Right atrium auricular region (tissue), 2 donors: ENCODE results near the gene SLC12A3. TPM values are rescaled to one million over a fixed set of nuclear protein-coding genes. Genes with fewer than 3 reads are reported as not detected.

Experiments used
- DNase-seq: peaks from one replicate; pipeline ENCODE4 v3.0.0-alpha.2; 2019; ENCODE audit warnings: low spot score
- H3K27ac ChIP-seq, 2 donors: fragments of 200-600 bp; sonication (generic); 1 replicate in 1 of 2; 2 replicates in 1 of 2; pipeline ENCODE4 v1.5.1; 2016 to 2019
- H3K27me3 ChIP-seq, 2 donors: fragments of 200-600 bp; sonication (generic); one replicate each; pipeline versions ENCODE4 v1.5.1 to v1.6.0; 2017 to 2019
- H3K36me3 ChIP-seq: fragments of 200-600 bp; sonication (generic); one replicate; pipeline ENCODE4 v1.5.1; 2016
- H3K4me1 ChIP-seq, 2 donors: fragments of 200-600 bp; sonication (generic); one replicate each; pipeline versions ENCODE4 v1.5.1 to v1.6.0; 2017 to 2019
- H3K4me3 ChIP-seq, 2 donors: fragments of 200-600 bp; sonication (generic); 1 replicate in 1 of 2; 2 replicates in 1 of 2; pipeline ENCODE4 v1.5.1; 2017 to 2019; ENCODE audit warnings: mild to moderate bottlenecking in 1 of 2, moderate library complexity in 1 of 2
- H3K9me3 ChIP-seq, 2 donors: fragments of 200-600 bp; sonication (generic); one replicate each; pipeline ENCODE4 v1.5.1; 2019
- total RNA-seq, 2 donors: library from RNA; depleted of rRNA; stranded (reverse); fragments of >200 nt; gene quantifications; one replicate each; pipeline ENCODE4 v1.1.0, GENCODE V29; 2016
- TF ChIP-seq, protein P1 (sequence below), 2 donors: fragments of 200-600 bp; sonication (generic); IDR thresholded peaks; one replicate each; pipeline ENCODE4 v1.5.1; 2019; ENCODE audit warnings: antibody characterized with exemption in 2 of 2

The SLC12A3 gene
- total RNA-seq, 2 donors from 2014 or later, result not detected

- H3K4me3 ChIP-seq, result no peak overlapping the region
- peaks cover 44% of the 10 kb centered on the region for H3K36me3 ChIP-seq
- H3K27me3 ChIP-seq, result no peaks in the 10 kb centered on the region
- H3K9me3 ChIP-seq, result no peaks in the 10 kb centered on the region
- no peaks in the 10 kb centered on the region for H3K4me1 ChIP-seq
- DNase-seq, result no peak
- TF ChIP-seq, protein P1, sequence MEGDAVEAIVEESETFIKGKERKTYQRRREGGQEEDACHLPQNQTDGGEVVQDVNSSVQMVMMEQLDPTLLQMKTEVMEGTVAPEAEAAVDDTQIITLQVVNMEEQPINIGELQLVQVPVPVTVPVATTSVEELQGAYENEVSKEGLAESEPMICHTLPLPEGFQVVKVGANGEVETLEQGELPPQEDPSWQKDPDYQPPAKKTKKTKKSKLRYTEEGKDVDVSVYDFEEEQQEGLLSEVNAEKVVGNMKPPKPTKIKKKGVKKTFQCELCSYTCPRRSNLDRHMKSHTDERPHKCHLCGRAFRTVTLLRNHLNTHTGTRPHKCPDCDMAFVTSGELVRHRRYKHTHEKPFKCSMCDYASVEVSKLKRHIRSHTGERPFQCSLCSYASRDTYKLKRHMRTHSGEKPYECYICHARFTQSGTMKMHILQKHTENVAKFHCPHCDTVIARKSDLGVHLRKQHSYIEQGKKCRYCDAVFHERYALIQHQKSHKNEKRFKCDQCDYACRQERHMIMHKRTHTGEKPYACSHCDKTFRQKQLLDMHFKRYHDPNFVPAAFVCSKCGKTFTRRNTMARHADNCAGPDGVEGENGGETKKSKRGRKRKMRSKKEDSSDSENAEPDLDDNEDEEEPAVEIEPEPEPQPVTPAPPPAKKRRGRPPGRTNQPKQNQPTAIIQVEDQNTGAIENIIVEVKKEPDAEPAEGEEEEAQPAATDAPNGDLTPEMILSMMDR (IDR thresholded peaks at IDR 0.05), result no peak
- H3K27ac ChIP-seq, result no peak overlapping the region
Measured at GRCh38 chr16:56841233-56841632, 23.8 kb upstream of the SLC12A3 start.

- Histone ChIP-seq H3K4me3 (no peak overlapping the region), H3K9me3 (no peaks in the 10 kb centered on the region), H3K27ac (no peak overlapping the region), H3K27me3 (no peaks in the 10 kb centered on the region), H3K36me3 (peaks cover 44% of the 10 kb centered on the region), H3K4me1 (no peaks in the 10 kb centered on the region)
- TF ChIP-seq, protein P1 (IDR thresholded peaks at IDR 0.05), result no peak
- no peak for DNase-seq
Measured at GRCh38 chr16:56841659-56842058, 23.3 kb upstream of the SLC12A3 start.

GRCh38 chr16:56842133-56842532 is 22.9 kb upstream of the SLC12A3 start:
- Histone ChIP-seq H3K27ac (no peak overlapping the region), H3K4me3 (no peak overlapping the region), H3K36me3 (peaks cover 43% of the 10 kb centered on the region), H3K27me3 (no peaks in the 10 kb centered on the region), H3K9me3 (no peaks in the 10 kb centered on the region), H3K4me1 (no peaks in the 10 kb centered on the region)
- TF ChIP-seq, protein P1 (IDR thresholded peaks at IDR 0.05), result no peak
- DNase-seq, result no peak

DNA sequence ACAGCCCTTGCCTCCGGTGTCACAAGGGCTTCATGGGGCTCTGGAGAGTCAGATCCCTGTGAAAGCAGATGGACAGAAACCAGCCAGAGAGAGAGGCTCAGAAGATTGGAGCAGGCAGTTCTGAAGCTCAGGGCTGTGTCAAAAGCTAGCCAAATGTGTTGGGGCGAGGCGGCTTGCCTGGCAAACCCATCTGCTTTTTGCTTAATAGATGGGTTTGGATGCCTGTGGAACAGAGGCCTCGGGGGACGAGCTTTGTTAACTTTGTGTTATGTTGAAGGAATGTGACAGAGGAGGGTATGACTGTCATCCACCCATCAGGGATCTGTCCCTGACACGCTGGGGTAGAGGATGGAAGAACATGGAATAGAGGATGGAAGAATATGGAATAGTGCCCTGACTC is 21.0 kb upstream of the SLC12A3 start:
- H3K27me3 ChIP-seq, result no peaks in the 10 kb centered on the region
- TF ChIP-seq, protein P1 (IDR thresholded peaks at IDR 0.05), result no peak
- no peak for DNase-seq

DNA sequence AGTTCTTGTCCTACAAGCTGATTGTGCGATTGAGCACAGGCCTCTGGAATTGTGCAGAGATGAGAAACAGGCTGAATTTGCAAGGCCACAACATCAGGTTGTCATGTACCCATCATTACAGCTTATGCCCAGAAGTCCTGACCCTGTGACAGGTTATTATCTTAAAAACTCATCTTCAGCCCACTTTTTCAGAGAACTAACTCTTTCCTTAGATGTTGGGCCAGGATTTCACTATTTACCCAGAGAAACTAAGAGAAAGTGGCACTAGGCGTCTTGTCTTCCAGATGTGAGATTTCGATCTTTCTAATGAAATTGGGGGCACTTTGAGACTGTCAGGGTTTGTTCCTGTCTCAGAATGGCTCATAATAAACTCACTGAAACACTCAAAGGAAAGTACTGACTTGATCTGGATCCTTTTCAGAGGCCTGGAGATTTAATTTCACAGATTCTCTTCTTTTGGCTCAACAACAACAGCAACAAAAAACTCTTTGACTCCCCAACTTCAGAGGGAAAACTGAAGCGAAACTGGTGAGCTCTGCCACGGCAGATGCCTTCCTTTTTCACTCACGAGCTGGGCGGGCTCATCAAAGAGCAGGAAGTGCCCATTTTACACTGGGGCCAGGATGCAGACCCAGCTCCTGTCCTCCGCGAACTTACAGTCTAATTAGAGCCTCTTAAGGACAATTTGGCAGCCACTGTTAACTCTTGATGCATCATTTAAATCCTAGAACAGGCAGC is 17.7 kb upstream of the SLC12A3 start:
- no peak overlapping the region for H3K27ac ChIP-seq
- TF ChIP-seq, protein P1 (IDR thresholded peaks at IDR 0.05), result no peak

More for the DNA sequence above, 21.0 kb upstream of the SLC12A3 start:
- H3K4me1 ChIP-seq, result peaks cover 0 to 15% of the 10 kb centered on the region in 2 donors
- H3K36me3 ChIP-seq, result peaks cover 27% of the 10 kb centered on the region
- no peak overlapping the region for H3K4me3 ChIP-seq
- H3K27ac ChIP-seq, result no peak overlapping the region
- no peaks in the 10 kb centered on the region for H3K9me3 ChIP-seq

More for the DNA sequence above, 17.7 kb upstream of the SLC12A3 start:
- Histone ChIP-seq H3K4me1 (peaks cover 0 to 15% of the 10 kb centered on the region in 2 donors), H3K9me3 (no peaks in the 10 kb centered on the region), H3K27me3 (no peaks in the 10 kb centered on the region), H3K36me3 (peaks cover 11% of the 10 kb centered on the region), H3K4me3 (no peak overlapping the region)
- no peak for DNase-seq
